Esophagus muscularis mucosa (tissue), 3 donors: Measurements from ENCODE around the gene ACVR1.

Experiments used
- POLR2A ChIP-seq: fragments of 450-650 bp; IDR thresholded peaks from one replicate; pipeline ENCODE4 v1.6.1; 2017; ENCODE audit warnings: antibody characterized with exemption, moderate library complexity, mild to moderate bottlenecking, low read depth
- TF ChIP-seq, protein P1 (sequence below), 3 experiments: fragments of 200-600 bp in 2 of 3; fragments of 450-650 bp in 1 of 3; sonication (generic) in 2 of 3; IDR thresholded peaks; one replicate each; pipeline ENCODE4 v1.5.1; 2017 to 2019; ENCODE audit warnings: antibody characterized with exemption in 3 of 3, mild to moderate bottlenecking in 2 of 3, moderate library complexity in 1 of 3

DNA sequence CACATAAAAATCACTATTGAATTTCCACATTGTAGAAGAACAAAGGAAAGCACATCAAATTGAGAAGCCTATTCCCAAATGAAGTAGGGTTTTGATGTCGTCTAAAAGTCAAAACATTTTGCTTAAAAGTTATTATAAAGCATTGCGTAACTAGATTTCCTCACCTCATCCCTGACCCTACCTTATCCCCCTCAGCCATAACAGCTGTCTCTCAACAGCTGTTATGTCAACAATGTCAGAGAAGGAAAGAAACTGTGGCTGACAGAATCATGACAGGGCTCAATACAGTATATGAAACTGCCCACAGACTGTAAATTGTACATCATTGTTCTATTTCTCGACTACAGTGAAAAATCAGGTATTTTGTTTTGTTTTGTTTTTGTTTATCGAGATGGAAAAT is 184.4 kb downstream of the ACVR1 start:
- TF ChIP-seq, protein P1, sequence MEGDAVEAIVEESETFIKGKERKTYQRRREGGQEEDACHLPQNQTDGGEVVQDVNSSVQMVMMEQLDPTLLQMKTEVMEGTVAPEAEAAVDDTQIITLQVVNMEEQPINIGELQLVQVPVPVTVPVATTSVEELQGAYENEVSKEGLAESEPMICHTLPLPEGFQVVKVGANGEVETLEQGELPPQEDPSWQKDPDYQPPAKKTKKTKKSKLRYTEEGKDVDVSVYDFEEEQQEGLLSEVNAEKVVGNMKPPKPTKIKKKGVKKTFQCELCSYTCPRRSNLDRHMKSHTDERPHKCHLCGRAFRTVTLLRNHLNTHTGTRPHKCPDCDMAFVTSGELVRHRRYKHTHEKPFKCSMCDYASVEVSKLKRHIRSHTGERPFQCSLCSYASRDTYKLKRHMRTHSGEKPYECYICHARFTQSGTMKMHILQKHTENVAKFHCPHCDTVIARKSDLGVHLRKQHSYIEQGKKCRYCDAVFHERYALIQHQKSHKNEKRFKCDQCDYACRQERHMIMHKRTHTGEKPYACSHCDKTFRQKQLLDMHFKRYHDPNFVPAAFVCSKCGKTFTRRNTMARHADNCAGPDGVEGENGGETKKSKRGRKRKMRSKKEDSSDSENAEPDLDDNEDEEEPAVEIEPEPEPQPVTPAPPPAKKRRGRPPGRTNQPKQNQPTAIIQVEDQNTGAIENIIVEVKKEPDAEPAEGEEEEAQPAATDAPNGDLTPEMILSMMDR (IDR thresholded peaks at IDR 0.05) = no peak
- TF ChIP-seq POLR2A = no peak
